ENCODE measurements around the gene AFTPH. TPM values are rescaled to one million over a fixed set of nuclear protein-coding genes. Genes with fewer than 3 reads are reported as not detected.

Gene AFTPH
- total RNA-seq, 1 donor from 2014 or later, result 22.2 TPM

- DNase-seq (ENCODE audit: low spot score in 2 of 2, unreplicated experiment in 2 of 2), result no peak
- H3K4me3 Mint-ChIP-seq, result no peak overlapping the region
- no peaks in the 10 kb centered on the region for H3K36me3 Mint-ChIP-seq
- H3K27me3 Mint-ChIP-seq (ENCODE audit: low read depth), result peaks cover 8% of the 10 kb centered on the region
- H3K4me1 Mint-ChIP-seq, result no peaks in the 10 kb centered on the region
- no peaks in the 10 kb centered on the region for H3K9me3 Mint-ChIP-seq
- TF ChIP-seq CTCF (IDR thresholded peaks at IDR 0.05; ENCODE audit: unreplicated experiment), result no peak
- H3K27ac Mint-ChIP-seq, result no peak overlapping the region
These were observed 21.3 kb upstream of the AFTPH start for GRCh38 chr2:64502860-64503259.

GRCh38 chr2:64504774-64505720 lies 19.1 kb upstream of the AFTPH start:
- Mint-ChIP-seq H3K4me1 (no peaks in the 10 kb centered on the region), H3K9me3 (no peaks in the 10 kb centered on the region), H3K36me3 (no peaks in the 10 kb centered on the region), H3K4me3 (no peak overlapping the region), H3K27ac (no peak overlapping the region), H3K27me3 (ENCODE audit: low read depth) (peaks cover 4% of the 10 kb centered on the region)
- no peak for DNase-seq (ENCODE audit: low spot score in 2 of 2, unreplicated experiment in 2 of 2)
- TF ChIP-seq CTCF (IDR thresholded peaks at IDR 0.05; ENCODE audit: unreplicated experiment), result no peak

GRCh38 chr2:64506686-64507085 lies 17.4 kb upstream of the AFTPH start:
- Mint-ChIP-seq H3K27me3 (ENCODE audit: low read depth) (peaks cover 4% of the 10 kb centered on the region), H3K27ac (no peak overlapping the region), H3K9me3 (no peaks in the 10 kb centered on the region), H3K4me1 (no peaks in the 10 kb centered on the region), H3K4me3 (no peak overlapping the region), H3K36me3 (no peaks in the 10 kb centered on the region)
- no peak for DNase-seq (ENCODE audit: low spot score in 2 of 2, unreplicated experiment in 2 of 2)
- TF ChIP-seq CTCF (IDR thresholded peaks at IDR 0.05; ENCODE audit: unreplicated experiment), result no peak

- no peak for TF ChIP-seq CTCF (IDR thresholded peaks at IDR 0.05; ENCODE audit: unreplicated experiment)
- H3K4me1 Mint-ChIP-seq, result peaks cover 6% of the 10 kb centered on the region
- H3K27ac Mint-ChIP-seq, result no peak overlapping the region
- no peaks in the 10 kb centered on the region for H3K36me3 Mint-ChIP-seq
- H3K4me3 Mint-ChIP-seq, result no peak overlapping the region
- H3K9me3 Mint-ChIP-seq, result no peaks in the 10 kb centered on the region
- H3K27me3 Mint-ChIP-seq (ENCODE audit: low read depth), result peaks cover 6% of the 10 kb centered on the region
- no peak for DNase-seq (ENCODE audit: low spot score in 2 of 2, unreplicated experiment in 2 of 2)
These were observed 10.1 kb upstream of the AFTPH start for GRCh38 chr2:64514008-64514407.

- Mint-ChIP-seq H3K27me3 (ENCODE audit: low read depth) (peaks cover 2% of the 10 kb centered on the region), H3K4me1 (peaks cover 6% of the 10 kb centered on the region), H3K27ac (no peak overlapping the region), H3K9me3 (no peaks in the 10 kb centered on the region), H3K36me3 (no peaks in the 10 kb centered on the region), H3K4me3 (no peak overlapping the region)
- no peak for TF ChIP-seq CTCF (IDR thresholded peaks at IDR 0.05; ENCODE audit: unreplicated experiment)
- DNase-seq (ENCODE audit: low spot score in 2 of 2, unreplicated experiment in 2 of 2), result no peak
These were observed 9.0 kb upstream of the AFTPH start for GRCh38 chr2:64515086-64515485.

Measured in mesothelial cell of epicardium (in vitro differentiated cells).